Measurements from ENCODE around the gene CLIC5.

DNA sequence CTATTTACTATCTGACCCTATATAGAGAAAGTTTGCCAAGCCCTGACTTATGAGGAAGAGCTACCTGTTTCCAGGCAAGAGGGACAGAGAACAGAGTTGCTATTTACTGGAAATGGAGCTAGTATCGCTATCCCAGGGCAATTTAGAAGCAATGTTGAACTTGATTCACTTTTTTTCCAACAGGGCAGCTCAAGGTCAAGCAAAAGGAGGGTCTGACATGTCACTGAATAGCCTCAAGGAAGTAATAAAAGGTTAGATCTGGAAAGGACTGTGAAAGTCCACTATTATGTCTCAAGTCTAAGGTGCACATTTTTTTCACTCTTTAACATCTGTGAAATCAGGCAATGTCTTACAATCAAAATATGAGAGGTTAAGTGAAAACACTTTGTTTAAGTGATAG, 84.4 kb downstream of the CLIC5 start:
- TF ChIP-seq CTCF (IDR thresholded peaks at IDR 0.05) (no peak), TCF7L2 (IDR thresholded peaks at IDR 0.05; ENCODE audit: low read depth, low read length) (no peak), REST (IDR thresholded peaks at IDR 0.05; ENCODE audit: insufficient read depth in 1 of 2, low read depth in 2 of 2, low read length in 1 of 2) (no peak), POLR2AphosphoS5 (IDR thresholded peaks at IDR 0.05; ENCODE audit: low read depth, low read length) (no peak), SIN3A (IDR thresholded peaks at IDR 0.05; ENCODE audit: borderline replicate concordance, insufficient read depth, low read depth, low read length) (no peak)

All from Panc1 (cell line).